Measurements from ENCODE around the gene GPD1.

GPD1 gene

GRCh38 chr12:50059440-50060119 is 44.2 kb upstream of the GPD1 start:
- TF ChIP-seq, protein P1, sequence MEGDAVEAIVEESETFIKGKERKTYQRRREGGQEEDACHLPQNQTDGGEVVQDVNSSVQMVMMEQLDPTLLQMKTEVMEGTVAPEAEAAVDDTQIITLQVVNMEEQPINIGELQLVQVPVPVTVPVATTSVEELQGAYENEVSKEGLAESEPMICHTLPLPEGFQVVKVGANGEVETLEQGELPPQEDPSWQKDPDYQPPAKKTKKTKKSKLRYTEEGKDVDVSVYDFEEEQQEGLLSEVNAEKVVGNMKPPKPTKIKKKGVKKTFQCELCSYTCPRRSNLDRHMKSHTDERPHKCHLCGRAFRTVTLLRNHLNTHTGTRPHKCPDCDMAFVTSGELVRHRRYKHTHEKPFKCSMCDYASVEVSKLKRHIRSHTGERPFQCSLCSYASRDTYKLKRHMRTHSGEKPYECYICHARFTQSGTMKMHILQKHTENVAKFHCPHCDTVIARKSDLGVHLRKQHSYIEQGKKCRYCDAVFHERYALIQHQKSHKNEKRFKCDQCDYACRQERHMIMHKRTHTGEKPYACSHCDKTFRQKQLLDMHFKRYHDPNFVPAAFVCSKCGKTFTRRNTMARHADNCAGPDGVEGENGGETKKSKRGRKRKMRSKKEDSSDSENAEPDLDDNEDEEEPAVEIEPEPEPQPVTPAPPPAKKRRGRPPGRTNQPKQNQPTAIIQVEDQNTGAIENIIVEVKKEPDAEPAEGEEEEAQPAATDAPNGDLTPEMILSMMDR (IDR thresholded peaks at IDR 0.05; ENCODE audit: low read depth, low read length, missing control alignments), result no peak
- DNase-seq (ENCODE audit: low read depth), result no peak
- H3K4me3 ChIP-seq (ENCODE audit: low read depth, low read length), result no peak overlapping the region

GRCh38 chr12:50060120-50060468 is 43.7 kb upstream of the GPD1 start:
- TF ChIP-seq, protein P1 (IDR thresholded peaks at IDR 0.05; ENCODE audit: low read depth, low read length, missing control alignments), result no peak
- no peak for DNase-seq (ENCODE audit: low read depth)
- H3K4me3 ChIP-seq (ENCODE audit: low read depth, low read length), result no peak overlapping the region

DNA sequence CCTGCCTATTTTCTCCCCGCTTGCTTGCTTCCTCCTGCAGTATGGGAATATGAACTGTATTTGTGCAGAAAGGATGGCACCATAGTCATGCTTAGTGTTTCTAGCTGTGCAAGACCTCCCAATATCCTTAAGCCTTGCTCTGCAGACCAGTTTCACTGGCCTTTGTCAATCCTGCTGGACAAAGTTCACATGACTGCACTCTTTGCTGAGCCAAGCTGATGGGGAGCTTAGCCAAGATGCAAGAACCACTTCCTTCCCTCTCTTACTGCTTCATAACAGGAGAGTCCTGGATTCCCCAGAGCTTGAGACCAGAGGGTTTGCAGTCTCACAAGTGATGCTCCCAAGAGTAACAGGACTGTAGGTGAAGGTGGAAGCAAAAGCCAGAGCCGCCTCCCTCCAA is 42.6 kb upstream of the GPD1 start:
- TF ChIP-seq, protein P1 (IDR thresholded peaks at IDR 0.05; ENCODE audit: low read depth, low read length, missing control alignments), result no peak
- no peak overlapping the region for H3K4me3 ChIP-seq (ENCODE audit: low read depth, low read length)
- no peak for DNase-seq (ENCODE audit: low read depth)

GRCh38 chr12:50061946-50062686 is 41.7 kb upstream of the GPD1 start:
- no peak for DNase-seq (ENCODE audit: low read depth)
- TF ChIP-seq, protein P1 (IDR thresholded peaks at IDR 0.05; ENCODE audit: low read depth, low read length, missing control alignments), result no peak
- no peak overlapping the region for H3K4me3 ChIP-seq (ENCODE audit: low read depth, low read length)

DNA sequence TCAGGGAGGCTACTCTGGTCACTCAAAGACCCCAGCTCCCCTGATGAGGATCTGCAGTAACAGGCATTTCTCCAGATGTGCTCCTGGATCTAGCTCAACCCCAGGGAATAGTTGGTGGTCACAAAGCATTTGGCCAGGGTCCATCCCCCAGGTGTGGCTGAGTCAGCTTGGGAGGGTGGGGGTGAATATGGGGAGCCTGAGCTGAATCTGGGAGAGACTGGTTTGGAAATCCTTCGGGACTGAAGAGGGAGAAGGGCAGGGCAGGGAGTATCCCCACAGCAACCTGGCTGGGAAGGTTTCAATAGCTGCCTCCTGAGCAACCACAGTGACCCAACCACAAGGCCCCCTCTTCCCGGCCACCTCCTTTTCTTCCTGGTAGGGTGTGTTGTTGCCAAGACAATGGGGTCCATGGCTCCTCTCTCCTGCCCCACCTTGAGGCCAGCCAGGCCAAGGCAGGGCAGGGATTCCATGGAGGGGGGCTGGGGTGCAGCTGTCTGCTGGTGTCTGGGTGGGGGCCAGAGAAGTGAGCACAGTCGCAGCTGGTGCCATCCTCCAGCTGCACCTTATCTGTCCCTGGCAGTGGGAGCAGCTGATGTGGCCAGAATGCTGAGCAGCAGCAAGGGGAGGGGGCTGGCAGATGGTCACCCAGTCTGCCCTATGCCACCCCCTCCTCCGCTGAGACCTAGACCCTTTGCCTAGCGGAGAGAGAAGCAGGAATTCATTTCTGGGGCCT is 40.9 kb upstream of the GPD1 start:
- TF ChIP-seq, protein P1 (IDR thresholded peaks at IDR 0.05; ENCODE audit: low read depth, low read length, missing control alignments), result no peak
- DNase-seq (ENCODE audit: low read depth), result no peak
- H3K4me3 ChIP-seq (ENCODE audit: low read depth, low read length), result no peak overlapping the region

DNA sequence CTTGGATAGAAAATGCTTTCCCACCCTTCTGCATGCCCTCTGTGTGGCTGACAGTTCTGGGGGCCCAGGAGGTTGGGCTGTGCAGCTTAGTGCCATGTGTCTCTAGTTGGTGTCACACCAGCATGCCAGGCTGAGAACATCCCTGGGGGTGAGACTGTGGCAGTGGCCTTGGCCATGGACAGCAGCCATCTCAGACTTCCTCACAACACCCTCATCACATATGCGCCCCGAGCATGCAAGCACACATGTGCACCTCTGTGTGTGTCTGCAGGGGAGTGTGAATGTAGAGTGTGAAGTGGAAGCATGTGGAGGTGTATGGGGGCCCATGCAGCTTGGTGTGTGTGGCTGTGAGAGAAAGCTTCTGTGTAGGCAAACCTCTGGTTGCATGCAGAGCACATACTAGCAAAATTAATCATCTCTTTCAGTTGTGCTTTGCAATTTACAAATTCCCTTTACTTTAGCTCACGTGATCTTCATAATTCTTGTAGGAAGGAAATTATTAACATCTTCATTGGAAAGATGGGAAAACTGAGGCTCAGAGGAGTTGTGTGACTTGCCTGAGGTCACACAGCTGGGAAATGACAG is 38.0 kb upstream of the GPD1 start:
- TF ChIP-seq, protein P1 (IDR thresholded peaks at IDR 0.05; ENCODE audit: low read depth, low read length, missing control alignments), result no peak
- H3K4me3 ChIP-seq (ENCODE audit: low read depth, low read length), result no peak overlapping the region
- no peak for DNase-seq (ENCODE audit: low read depth)

Measured in GM12864 (cell line).